GM12865 (cell line): ENCODE measurements around the gene PDSS2.

ENCODE experiments used
- DNase-seq: peaks from one replicate; pipeline ENCODE4 v3.0.0; 2010; ENCODE audit warnings: low read depth
- H3K4me3 ChIP-seq: 2 replicates; pipeline ENCODE4 v1.5.1; 2011; ENCODE audit warnings: mild to moderate bottlenecking, low read depth, low read length, control low read depth
- TF ChIP-seq, protein P1 (sequence below): IDR thresholded peaks from 2 replicates; pipeline ENCODE4 v1.5.1; 2011; ENCODE audit warnings: low read length, control low read depth, low read depth, inconsistent platforms; ENCODE audit not compliant: insufficient read depth; ENCODE audit errors: missing control alignments

The PDSS2 gene

GRCh38 chr6:107230448-107230847, 228.9 kb downstream of the PDSS2 start:
- no peak for DNase-seq
- TF ChIP-seq, protein P1, sequence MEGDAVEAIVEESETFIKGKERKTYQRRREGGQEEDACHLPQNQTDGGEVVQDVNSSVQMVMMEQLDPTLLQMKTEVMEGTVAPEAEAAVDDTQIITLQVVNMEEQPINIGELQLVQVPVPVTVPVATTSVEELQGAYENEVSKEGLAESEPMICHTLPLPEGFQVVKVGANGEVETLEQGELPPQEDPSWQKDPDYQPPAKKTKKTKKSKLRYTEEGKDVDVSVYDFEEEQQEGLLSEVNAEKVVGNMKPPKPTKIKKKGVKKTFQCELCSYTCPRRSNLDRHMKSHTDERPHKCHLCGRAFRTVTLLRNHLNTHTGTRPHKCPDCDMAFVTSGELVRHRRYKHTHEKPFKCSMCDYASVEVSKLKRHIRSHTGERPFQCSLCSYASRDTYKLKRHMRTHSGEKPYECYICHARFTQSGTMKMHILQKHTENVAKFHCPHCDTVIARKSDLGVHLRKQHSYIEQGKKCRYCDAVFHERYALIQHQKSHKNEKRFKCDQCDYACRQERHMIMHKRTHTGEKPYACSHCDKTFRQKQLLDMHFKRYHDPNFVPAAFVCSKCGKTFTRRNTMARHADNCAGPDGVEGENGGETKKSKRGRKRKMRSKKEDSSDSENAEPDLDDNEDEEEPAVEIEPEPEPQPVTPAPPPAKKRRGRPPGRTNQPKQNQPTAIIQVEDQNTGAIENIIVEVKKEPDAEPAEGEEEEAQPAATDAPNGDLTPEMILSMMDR = no peak
- no peak overlapping the region for H3K4me3 ChIP-seq

GRCh38 chr6:107230024-107230423, 229.3 kb downstream of the PDSS2 start:
- no peak for DNase-seq
- TF ChIP-seq, protein P1 = no peak
- no peak overlapping the region for H3K4me3 ChIP-seq

DNA sequence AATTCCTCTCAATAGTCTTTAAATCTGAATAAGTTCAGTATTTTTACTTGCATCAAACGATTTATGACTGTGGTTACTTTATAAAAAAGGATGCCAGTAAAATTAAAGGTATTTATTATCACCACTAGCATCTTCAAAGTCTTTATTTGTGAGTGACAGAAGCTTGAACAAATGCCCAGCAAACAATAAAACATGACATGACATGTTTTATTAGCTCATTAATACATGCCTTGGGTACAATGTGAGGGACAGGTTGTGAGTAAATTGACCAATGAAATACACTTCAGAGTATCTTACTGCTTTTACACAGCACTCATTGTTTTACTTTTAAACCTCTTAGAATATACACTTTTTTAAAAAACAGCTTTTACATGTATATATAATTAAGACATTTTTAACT, 230.6 kb downstream of the PDSS2 start:
- no peak overlapping the region for H3K4me3 ChIP-seq
- TF ChIP-seq, protein P1 = no peak
- no peak for DNase-seq

GRCh38 chr6:107221519-107221918, 237.8 kb downstream of the PDSS2 start:
- DNase-seq = no peak
- H3K4me3 ChIP-seq = no peak overlapping the region
- TF ChIP-seq, protein P1 = no peak

GRCh38 chr6:107219851-107220250, 239.5 kb downstream of the PDSS2 start:
- H3K4me3 ChIP-seq = no peak overlapping the region
- TF ChIP-seq, protein P1 = no peak
- no peak for DNase-seq

DNA sequence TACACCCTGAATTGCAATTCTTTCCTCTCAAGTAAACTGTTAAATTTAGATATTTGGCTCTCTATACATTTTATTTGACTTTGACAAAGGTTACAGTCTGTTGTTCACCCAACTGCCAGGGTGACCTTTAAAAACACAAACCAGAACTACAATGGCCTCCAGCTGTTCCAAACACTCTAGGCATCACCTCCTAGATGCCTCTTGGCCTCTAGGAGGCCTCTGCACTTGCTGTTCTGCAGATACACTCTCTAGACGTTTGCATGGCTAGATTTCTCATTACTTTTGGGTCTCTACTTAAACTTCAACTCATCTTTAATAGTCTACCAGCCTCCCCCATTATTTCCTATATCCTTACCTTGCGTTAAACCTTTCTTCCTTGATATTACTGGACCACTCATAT, 241.2 kb downstream of the PDSS2 start:
- no peak for DNase-seq
- TF ChIP-seq, protein P1 = no peak
- no peak overlapping the region for H3K4me3 ChIP-seq

- TF ChIP-seq, protein P1 = no peak
- DNase-seq = no peak
- no peak overlapping the region for H3K4me3 ChIP-seq
Measured at GRCh38 chr6:107217248-107217647, 242.1 kb downstream of the PDSS2 start.
